Measurements from ENCODE around the gene USP35.

Gene USP35

DNA sequence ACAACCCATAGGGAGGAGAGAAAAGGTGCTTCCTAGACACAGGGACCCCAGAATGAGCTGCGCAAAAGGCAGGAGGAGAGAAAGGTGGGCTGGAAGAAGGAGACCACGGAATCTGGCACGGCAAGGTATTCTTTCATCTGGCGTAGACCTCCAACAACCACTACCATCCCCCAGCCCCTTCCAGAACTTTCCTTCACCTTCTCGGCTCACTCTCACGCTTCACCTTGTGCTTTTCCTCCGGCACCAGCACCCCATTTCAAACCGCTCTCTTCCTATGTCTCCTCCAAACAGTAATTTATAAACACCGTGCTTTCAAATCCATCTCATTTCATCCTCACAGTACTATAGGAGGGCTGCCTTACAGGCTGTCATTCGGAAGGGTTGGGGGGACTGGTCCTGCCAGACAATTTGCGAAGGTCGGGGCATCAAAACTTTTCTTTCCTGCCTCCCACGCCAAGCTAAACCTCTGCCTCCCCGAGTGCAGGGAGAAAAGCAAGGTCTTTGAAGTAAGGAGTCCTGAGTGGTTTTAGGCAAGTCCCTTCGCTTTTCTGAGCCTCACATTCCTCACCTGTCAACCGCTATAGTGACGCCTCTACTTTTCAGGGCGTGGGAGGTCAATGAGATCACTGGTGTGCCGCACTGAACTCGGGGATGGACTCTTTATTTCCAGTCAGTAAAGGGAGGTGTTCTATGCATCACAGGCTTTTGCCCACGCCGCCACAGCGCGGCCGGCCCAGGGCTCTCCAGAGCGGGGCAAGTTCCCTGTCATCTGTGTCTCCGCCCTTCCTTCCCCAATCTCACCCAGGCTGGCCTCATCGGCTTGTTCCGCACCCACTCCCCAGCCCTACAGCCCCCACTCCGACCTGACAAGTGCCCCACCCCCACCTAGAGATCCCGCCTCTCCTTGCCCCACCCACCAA lies 1.1 kb upstream of the USP35 start:
- peak overlapping the region; percentile 68 for H3K4me3 ChIP-seq (ENCODE audit: low read depth, low read length)
- peak; percentile 96 for DNase-seq (ENCODE audit: low read depth)
- TF ChIP-seq, protein P1, sequence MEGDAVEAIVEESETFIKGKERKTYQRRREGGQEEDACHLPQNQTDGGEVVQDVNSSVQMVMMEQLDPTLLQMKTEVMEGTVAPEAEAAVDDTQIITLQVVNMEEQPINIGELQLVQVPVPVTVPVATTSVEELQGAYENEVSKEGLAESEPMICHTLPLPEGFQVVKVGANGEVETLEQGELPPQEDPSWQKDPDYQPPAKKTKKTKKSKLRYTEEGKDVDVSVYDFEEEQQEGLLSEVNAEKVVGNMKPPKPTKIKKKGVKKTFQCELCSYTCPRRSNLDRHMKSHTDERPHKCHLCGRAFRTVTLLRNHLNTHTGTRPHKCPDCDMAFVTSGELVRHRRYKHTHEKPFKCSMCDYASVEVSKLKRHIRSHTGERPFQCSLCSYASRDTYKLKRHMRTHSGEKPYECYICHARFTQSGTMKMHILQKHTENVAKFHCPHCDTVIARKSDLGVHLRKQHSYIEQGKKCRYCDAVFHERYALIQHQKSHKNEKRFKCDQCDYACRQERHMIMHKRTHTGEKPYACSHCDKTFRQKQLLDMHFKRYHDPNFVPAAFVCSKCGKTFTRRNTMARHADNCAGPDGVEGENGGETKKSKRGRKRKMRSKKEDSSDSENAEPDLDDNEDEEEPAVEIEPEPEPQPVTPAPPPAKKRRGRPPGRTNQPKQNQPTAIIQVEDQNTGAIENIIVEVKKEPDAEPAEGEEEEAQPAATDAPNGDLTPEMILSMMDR (IDR thresholded peaks at IDR 0.05; ENCODE audit: low read depth, low read length) = no peak
- TF ChIP-seq POLR2A (IDR thresholded peaks at IDR 0.05; ENCODE audit: extremely low read depth, insufficient read length) (no peak), MYC (IDR thresholded peaks at IDR 0.05; ENCODE audit: low read depth, low read length) (no peak)
- TF ChIP-seq, protein P2, sequence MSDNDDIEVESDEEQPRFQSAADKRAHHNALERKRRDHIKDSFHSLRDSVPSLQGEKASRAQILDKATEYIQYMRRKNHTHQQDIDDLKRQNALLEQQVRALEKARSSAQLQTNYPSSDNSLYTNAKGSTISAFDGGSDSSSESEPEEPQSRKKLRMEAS (IDR thresholded peaks at IDR 0.05; ENCODE audit: low read depth, low read length) = no peak

GRCh38 chr11:78189174-78189724 lies 530 bp downstream of the USP35 start:
- peak overlapping the region; percentile 66 for H3K4me3 ChIP-seq (ENCODE audit: low read depth, low read length)
- DNase-seq (ENCODE audit: low read depth) = no peak
- TF ChIP-seq MYC (IDR thresholded peaks at IDR 0.05; ENCODE audit: low read depth, low read length) = no peak
- TF ChIP-seq, protein P1 (IDR thresholded peaks at IDR 0.05; ENCODE audit: low read depth, low read length) = no peak
- TF ChIP-seq, protein P2 (IDR thresholded peaks at IDR 0.05; ENCODE audit: low read depth, low read length) = no peak
- no peak for TF ChIP-seq POLR2A (IDR thresholded peaks at IDR 0.05; ENCODE audit: extremely low read depth, insufficient read length)

DNA sequence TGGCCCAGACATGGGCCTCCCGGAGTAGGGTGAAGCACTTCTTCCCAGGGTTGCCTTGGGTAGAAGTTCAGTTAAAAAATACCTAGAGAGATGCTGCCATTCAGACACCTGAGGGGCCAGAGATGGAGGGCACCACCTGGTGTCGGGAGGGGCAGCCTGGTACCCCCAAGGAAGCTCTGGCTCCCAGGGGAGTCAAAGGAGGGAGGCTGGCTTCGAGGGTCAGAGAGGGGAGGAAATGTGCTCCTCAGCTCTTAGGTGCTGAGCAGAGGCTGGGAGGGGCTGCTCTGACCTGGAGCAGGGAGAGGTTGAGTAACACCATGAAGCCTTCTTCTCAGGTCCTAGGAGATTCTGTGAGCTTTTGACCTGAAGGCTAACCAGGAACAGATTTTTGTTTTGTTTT lies 1.1 kb downstream of the USP35 start:
- DNase-seq (ENCODE audit: low read depth) = peak; percentile 40
- H3K4me3 ChIP-seq (ENCODE audit: low read depth, low read length) = peak overlapping the region; percentile 66

GRCh38 chr11:78190374-78190773 lies 1.7 kb downstream of the USP35 start:
- TF ChIP-seq, protein P1 (IDR thresholded peaks at IDR 0.05; ENCODE audit: low read depth, low read length) = no peak
- TF ChIP-seq, protein P2 (IDR thresholded peaks at IDR 0.05; ENCODE audit: low read depth, low read length) = no peak
- no peak for TF ChIP-seq MYC (IDR thresholded peaks at IDR 0.05; ENCODE audit: low read depth, low read length)
- H3K4me3 ChIP-seq (ENCODE audit: low read depth, low read length) = no peak overlapping the region
- no peak for DNase-seq (ENCODE audit: low read depth)

More for the DNA sequence above, 1.1 kb downstream of the USP35 start:
- TF ChIP-seq, protein P2 (IDR thresholded peaks at IDR 0.05; ENCODE audit: low read depth, low read length) = no peak
- no peak for TF ChIP-seq POLR2A (IDR thresholded peaks at IDR 0.05; ENCODE audit: extremely low read depth, insufficient read length)
- TF ChIP-seq, protein P1 (IDR thresholded peaks at IDR 0.05; ENCODE audit: low read depth, low read length) = no peak
- TF ChIP-seq MYC (IDR thresholded peaks at IDR 0.05; ENCODE audit: low read depth, low read length) = no peak

GRCh38 chr11:78190871-78191538 lies 2.3 kb downstream of the USP35 start:
- TF ChIP-seq POLR2A (IDR thresholded peaks at IDR 0.05; ENCODE audit: extremely low read depth, insufficient read length) = no peak
- TF ChIP-seq, protein P2 (IDR thresholded peaks at IDR 0.05; ENCODE audit: low read depth, low read length) = no peak
- TF ChIP-seq, protein P1 (IDR thresholded peaks at IDR 0.05; ENCODE audit: low read depth, low read length) = no peak
- no peak for TF ChIP-seq MYC (IDR thresholded peaks at IDR 0.05; ENCODE audit: low read depth, low read length)
- H3K4me3 ChIP-seq (ENCODE audit: low read depth, low read length) = no peak overlapping the region
- no peak for DNase-seq (ENCODE audit: low read depth)

Measured in NB4 (cell line).